HepG2 (cell line): Measurements from ENCODE around the gene CRHR1. TPM values are rescaled to one million over a fixed set of nuclear protein-coding genes. Genes with fewer than 3 reads are reported as not detected.

Source experiments
- AKAP8 ChIP-seq: sonication (generic); formaldehyde crosslinking; IDR thresholded peaks from 2 replicates; pipeline ENCODE4 v1.5.1; 2020; ENCODE audit warnings: mild to moderate bottlenecking, missing genetic modification reagents
- BCL6 ChIP-seq: IDR thresholded peaks from 2 replicates; pipeline ENCODE4 v1.6.1; 2016; ENCODE audit warnings: missing genetic modification reagents, missing compliant biosample characterization
- CHCHD3 ChIP-seq: sonication (generic); formaldehyde crosslinking; IDR thresholded peaks from 2 replicates; pipeline ENCODE4 v1.8.0; 2022; ENCODE audit warnings: mild to moderate bottlenecking, missing genetic modification reagents, moderate library complexity
- EEA1 ChIP-seq: sonication (generic); formaldehyde crosslinking; IDR thresholded peaks from 2 replicates; pipeline ENCODE4 v1.5.1; 2020; ENCODE audit warnings: mild to moderate bottlenecking, missing genetic modification reagents, borderline replicate concordance
- GATAD2A ChIP-seq: IDR thresholded peaks from 2 replicates; pipeline ENCODE4 v1.6.1; 2016
- MATR3 ChIP-seq: sonication (generic); formaldehyde crosslinking; IDR thresholded peaks from 2 replicates; pipeline ENCODE4 v1.4.0; 2020; ENCODE audit warnings: missing genetic modification reagents
- NFRKB ChIP-seq: fragments of 450-650 bp; IDR thresholded peaks from 2 replicates; pipeline ENCODE4 v1.6.1; 2017
- POLR2G ChIP-seq: fragments of 200-400 bp; formaldehyde crosslinking; IDR thresholded peaks from 2 replicates; pipeline ENCODE4 v1.6.1; 2018; ENCODE audit warnings: mild to moderate bottlenecking, low read depth, low read length, moderate library complexity
- RAD21 ChIP-seq: fragments of 450-650 bp; formaldehyde crosslinking; IDR thresholded peaks from 2 replicates; pipeline ENCODE4 v1.5.0; 2020; ENCODE audit warnings: mild to moderate bottlenecking
- SAFB2 ChIP-seq: sonication (generic); formaldehyde crosslinking; IDR thresholded peaks from 2 replicates; pipeline ENCODE4 v1.5.1; 2020; ENCODE audit warnings: missing genetic modification reagents, low read depth, mild to moderate bottlenecking, borderline replicate concordance
- SP4 ChIP-seq: sonication (generic); formaldehyde crosslinking; IDR thresholded peaks from 2 replicates; pipeline ENCODE4 v1.8.1; 2023; ENCODE audit warnings: mild to moderate bottlenecking, missing genetic modification reagents
- SRY ChIP-seq: sonication (generic); formaldehyde crosslinking; IDR thresholded peaks from 2 replicates; pipeline ENCODE4 v1.8.0; 2022; ENCODE audit warnings: mild to moderate bottlenecking, missing genetic modification reagents
- TBX2 ChIP-seq: sonication (generic); formaldehyde crosslinking; IDR thresholded peaks from 2 replicates; pipeline ENCODE4 v1.5.0; 2020; ENCODE audit warnings: missing genetic modification reagents, mild to moderate bottlenecking, borderline replicate concordance
- THAP11 ChIP-seq: IDR thresholded peaks from 2 replicates; pipeline ENCODE4 v1.6.1; 2016; ENCODE audit warnings: missing biosample characterization, missing genetic modification reagents
- TP53 ChIP-seq: sonication (generic); formaldehyde crosslinking; conservative IDR thresholded peaks from 2 replicates; pipeline ENCODE4 v1.4.0; 2020; ENCODE audit warnings: missing genetic modification reagents
- U2AF1 ChIP-seq: fragments of 200-400 bp; formaldehyde crosslinking; optimal IDR thresholded peaks from 2 replicates; pipeline ENCODE3; 2017; ENCODE audit warnings: mild to moderate bottlenecking, low read depth, low read length
- ZFP1 ChIP-seq: IDR thresholded peaks from 2 replicates; pipeline ENCODE4 v1.6.1; 2016
- ZIK1 ChIP-seq: sonication (generic); formaldehyde crosslinking; IDR thresholded peaks from 2 replicates; pipeline ENCODE4 v1.5.0; 2020; ENCODE audit warnings: mild to moderate bottlenecking, low read depth, missing genetic modification reagents, borderline replicate concordance
- ZNF253 ChIP-seq: sonication (generic); formaldehyde crosslinking; IDR thresholded peaks from 2 replicates; pipeline ENCODE4 v1.8.0; 2022; ENCODE audit warnings: mild to moderate bottlenecking, missing genetic modification reagents, borderline replicate concordance
- ZNF354B ChIP-seq: sonication (generic); formaldehyde crosslinking; IDR thresholded peaks from 2 replicates; pipeline ENCODE4 v1.8.0; 2022; ENCODE audit warnings: mild to moderate bottlenecking, missing genetic modification reagents
- polyA plus RNA-seq, 8 experiments: library from polyadenylated mRNA; depleted of rRNA in 3 of 8; stranded (reverse) in 7 of 8; unstranded in 1 of 8; fragments of >200 nt; fragmentation: Illumina TruSeq in 4 of 8; extraction: Trizol in 4 of 8; gene quantifications; 2 replicates each; pipeline versions ENCODE4 v1.2.1 to v1.2.3, GENCODE V29; 2011 to 2016; ENCODE audit warnings: low read depth in 4 of 8, missing spikeins in 1 of 8, mixed read lengths in 1 of 8; ENCODE audit not compliant: insufficient read depth in 1 of 8
- total RNA-seq, 5 experiments: library from RNA; depleted of rRNA; stranded (reverse); fragments of >200 nt; fragmentation: Illumina TruSeq; extraction: Trizol; gene quantifications; 2 replicates each; pipeline ENCODE4 v1.2.3, GENCODE V29; 2016; ENCODE audit warnings: low read depth in 1 of 5
- TF ChIP-seq, protein P1 (sequence below): IDR thresholded peaks from 2 replicates; pipeline ENCODE4 v1.6.1; 2018; ENCODE audit warnings: missing genetic modification reagents
- TF ChIP-seq, protein P2 (sequence below): sonication (generic); formaldehyde crosslinking; IDR thresholded peaks from 2 replicates; pipeline ENCODE4 v1.4.0; 2020; ENCODE audit warnings: mild to moderate bottlenecking, missing genetic modification reagents
- TF ChIP-seq, protein P3 (sequence below): sonication (generic); formaldehyde crosslinking; IDR thresholded peaks from 2 replicates; pipeline ENCODE4 v1.4.0; 2020; ENCODE audit warnings: missing genetic modification reagents
- TF ChIP-seq, protein P4 (sequence below): sonication (generic); formaldehyde crosslinking; conservative IDR thresholded peaks from 2 replicates; pipeline ENCODE4 v1.4.0; 2020; ENCODE audit warnings: missing genetic modification reagents

The CRHR1 gene
- total and polyA plus RNA-seq, 2 of the 13 experiments (the other 11 are each of a cell fraction or from before 2014, with no cell fraction given): not detected

DNA sequence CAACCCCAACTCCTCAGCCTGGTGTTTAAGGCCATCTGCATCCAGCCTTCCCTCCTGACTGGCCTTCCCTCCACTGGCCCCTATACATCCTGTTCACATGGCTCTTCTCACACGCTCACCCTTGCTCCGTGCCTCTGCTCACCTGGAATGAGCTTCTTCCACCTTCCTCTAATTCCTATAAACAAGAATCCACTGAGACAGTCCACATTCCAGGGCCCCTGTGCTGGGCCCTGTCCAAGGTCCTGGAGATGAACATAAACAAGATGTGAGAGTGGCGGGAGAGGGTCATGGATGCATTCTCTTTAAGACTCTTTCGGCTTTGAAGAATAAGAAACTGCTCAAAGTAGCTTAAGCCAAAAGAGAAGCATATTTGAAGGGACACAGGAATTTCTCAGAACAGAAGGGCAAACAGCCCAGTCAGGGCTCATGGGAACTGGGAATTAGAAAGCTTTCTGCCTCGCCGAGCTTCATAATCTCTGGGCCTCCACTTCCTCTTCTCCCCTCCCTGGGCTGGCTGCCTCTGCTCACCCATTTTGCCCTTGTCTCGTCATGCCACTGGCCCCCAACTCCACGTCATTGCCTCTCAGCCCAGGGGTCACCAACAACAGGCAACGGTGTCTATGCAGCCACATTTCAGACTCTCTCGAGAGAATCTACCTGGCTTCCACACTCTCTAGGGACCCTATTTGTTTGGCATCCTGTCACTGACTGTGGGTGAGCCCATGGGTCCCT, 74.0 kb downstream of the CRHR1 start (continued):
- TF ChIP-seq, protein P1, sequence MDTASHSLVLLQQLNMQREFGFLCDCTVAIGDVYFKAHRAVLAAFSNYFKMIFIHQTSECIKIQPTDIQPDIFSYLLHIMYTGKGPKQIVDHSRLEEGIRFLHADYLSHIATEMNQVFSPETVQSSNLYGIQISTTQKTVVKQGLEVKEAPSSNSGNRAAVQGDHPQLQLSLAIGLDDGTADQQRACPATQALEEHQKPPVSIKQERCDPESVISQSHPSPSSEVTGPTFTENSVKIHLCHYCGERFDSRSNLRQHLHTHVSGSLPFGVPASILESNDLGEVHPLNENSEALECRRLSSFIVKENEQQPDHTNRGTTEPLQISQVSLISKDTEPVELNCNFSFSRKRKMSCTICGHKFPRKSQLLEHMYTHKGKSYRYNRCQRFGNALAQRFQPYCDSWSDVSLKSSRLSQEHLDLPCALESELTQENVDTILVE (CRISPR knock-in tag): peak; percentile 80; the same call in 1 of the 2 replicates
- peak; percentile 58; the same call in 1 of the 2 replicates for TF ChIP-seq BCL6 (CRISPR knock-in tag)
- TF ChIP-seq TP53: no peak
- no peak for TF ChIP-seq ZNF253 (CRISPR knock-in tag)
- no peak for TF ChIP-seq POLR2G
- no peak for TF ChIP-seq MATR3
- TF ChIP-seq, protein P2, sequence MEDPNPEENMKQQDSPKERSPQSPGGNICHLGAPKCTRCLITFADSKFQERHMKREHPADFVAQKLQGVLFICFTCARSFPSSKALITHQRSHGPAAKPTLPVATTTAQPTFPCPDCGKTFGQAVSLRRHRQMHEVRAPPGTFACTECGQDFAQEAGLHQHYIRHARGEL (CRISPR knock-in tag): no peak
- no peak for TF ChIP-seq RAD21 (CRISPR knock-in tag)
- TF ChIP-seq ZNF354B (CRISPR knock-in tag): no peak
- no peak for TF ChIP-seq NFRKB
- TF ChIP-seq GATAD2A: peak; percentile 58
- TF ChIP-seq EEA1: no peak
- no peak for TF ChIP-seq CHCHD3 (CRISPR knock-in tag)
- peak; percentile 37; the same call in 1 of the 2 replicates for TF ChIP-seq THAP11 (CRISPR knock-in tag)
- no peak for TF ChIP-seq U2AF1
- no peak for TF ChIP-seq AKAP8 (CRISPR knock-in tag)
- no peak for TF ChIP-seq SAFB2 (CRISPR knock-in tag)
- TF ChIP-seq SRY (CRISPR knock-in tag): peak; percentile 19; the same call in 1 of the 2 replicates
- TF ChIP-seq ZFP1: peak; percentile 45; the same call in 1 of the 2 replicates
- peak; percentile 45; the same call in 1 of the 2 replicates for TF ChIP-seq TBX2 (CRISPR knock-in tag)
- 0 out of 2 replicates have a peak, but pooled peaks have one; percentile 44 for TF ChIP-seq SP4 (CRISPR knock-in tag)
- TF ChIP-seq ZIK1 (CRISPR knock-in tag): no peak
- TF ChIP-seq, protein P3, sequence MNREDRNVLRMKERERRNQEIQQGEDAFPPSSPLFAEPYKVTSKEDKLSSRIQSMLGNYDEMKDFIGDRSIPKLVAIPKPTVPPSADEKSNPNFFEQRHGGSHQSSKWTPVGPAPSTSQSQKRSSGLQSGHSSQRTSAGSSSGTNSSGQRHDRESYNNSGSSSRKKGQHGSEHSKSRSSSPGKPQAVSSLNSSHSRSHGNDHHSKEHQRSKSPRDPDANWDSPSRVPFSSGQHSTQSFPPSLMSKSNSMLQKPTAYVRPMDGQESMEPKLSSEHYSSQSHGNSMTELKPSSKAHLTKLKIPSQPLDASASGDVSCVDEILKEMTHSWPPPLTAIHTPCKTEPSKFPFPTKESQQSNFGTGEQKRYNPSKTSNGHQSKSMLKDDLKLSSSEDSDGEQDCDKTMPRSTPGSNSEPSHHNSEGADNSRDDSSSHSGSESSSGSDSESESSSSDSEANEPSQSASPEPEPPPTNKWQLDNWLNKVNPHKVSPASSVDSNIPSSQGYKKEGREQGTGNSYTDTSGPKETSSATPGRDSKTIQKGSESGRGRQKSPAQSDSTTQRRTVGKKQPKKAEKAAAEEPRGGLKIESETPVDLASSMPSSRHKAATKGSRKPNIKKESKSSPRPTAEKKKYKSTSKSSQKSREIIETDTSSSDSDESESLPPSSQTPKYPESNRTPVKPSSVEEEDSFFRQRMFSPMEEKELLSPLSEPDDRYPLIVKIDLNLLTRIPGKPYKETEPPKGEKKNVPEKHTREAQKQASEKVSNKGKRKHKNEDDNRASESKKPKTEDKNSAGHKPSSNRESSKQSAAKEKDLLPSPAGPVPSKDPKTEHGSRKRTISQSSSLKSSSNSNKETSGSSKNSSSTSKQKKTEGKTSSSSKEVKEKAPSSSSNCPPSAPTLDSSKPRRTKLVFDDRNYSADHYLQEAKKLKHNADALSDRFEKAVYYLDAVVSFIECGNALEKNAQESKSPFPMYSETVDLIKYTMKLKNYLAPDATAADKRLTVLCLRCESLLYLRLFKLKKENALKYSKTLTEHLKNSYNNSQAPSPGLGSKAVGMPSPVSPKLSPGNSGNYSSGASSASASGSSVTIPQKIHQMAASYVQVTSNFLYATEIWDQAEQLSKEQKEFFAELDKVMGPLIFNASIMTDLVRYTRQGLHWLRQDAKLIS: no peak
- TF ChIP-seq, protein P4, sequence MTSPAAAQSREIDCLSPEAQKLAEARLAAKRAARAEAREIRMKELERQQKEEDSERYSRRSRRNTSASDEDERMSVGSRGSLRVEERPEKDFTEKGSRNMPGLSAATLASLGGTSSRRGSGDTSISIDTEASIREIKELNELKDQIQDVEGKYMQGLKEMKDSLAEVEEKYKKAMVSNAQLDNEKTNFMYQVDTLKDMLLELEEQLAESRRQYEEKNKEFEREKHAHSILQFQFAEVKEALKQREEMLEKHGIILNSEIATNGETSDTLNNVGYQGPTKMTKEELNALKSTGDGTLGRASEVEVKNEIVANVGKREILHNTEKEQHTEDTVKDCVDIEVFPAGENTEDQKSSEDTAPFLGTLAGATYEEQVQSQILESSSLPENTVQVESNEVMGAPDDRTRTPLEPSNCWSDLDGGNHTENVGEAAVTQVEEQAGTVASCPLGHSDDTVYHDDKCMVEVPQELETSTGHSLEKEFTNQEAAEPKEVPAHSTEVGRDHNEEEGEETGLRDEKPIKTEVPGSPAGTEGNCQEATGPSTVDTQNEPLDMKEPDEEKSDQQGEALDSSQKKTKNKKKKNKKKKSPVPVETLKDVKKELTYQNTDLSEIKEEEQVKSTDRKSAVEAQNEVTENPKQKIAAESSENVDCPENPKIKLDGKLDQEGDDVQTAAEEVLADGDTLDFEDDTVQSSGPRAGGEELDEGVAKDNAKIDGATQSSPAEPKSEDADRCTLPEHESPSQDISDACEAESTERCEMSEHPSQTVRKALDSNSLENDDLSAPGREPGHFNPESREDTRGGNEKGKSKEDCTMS (CRISPR knock-in tag): 0 out of 2 replicates have a peak, but pooled peaks have one; percentile 80
